ENCODE measurements around the gene ST8SIA1.

GRCh38 chr12:22238211-22238610 is 96.3 kb downstream of the ST8SIA1 start:
- TF ChIP-seq POLR2A (IDR thresholded peaks at IDR 0.05) (no peak), POLR2AphosphoS5 (IDR thresholded peaks at IDR 0.05) (no peak)
